PC-9 (cell line): ENCODE data around the gene PIAS4. TPM values are rescaled to one million over a fixed set of nuclear protein-coding genes. Genes with fewer than 3 reads are reported as not detected.

Experiments used
- BruUV-seq: library from RNA; stranded (reverse); fragments of 400-500 nt; replicated peaks from 2 replicates; lab custom pipeline; 2021; lab: Mats Ljungman, UMichigan
- CTCF ChIA-PET: fragments of 300-600 bp; sonication (Branson Sonifier 250); formaldehyde crosslinking; loops from one replicate; lab custom pipeline; 2022; ENCODE audit warnings: antibody characterized with exemption; lab: Charles Lee
- POLR2A ChIA-PET: fragments of 300-600 bp; sonication (Branson Sonifier 250); formaldehyde crosslinking; loops from one replicate; lab custom pipeline; 2022; ENCODE audit warnings: antibody characterized with exemption; ENCODE audit not compliant: unreplicated experiment; lab: Charles Lee
- DNase-seq, 2 experiments: peaks; one replicate each; pipeline versions ENCODE4 v3.0.0 to v3.0.0-alpha.2; 2015 to 2022; ENCODE audit warnings: mixed read lengths in 1 of 2
- H2AFZ ChIP-seq: fragments of 200-600 bp; sonication (generic); 2 replicates; pipeline ENCODE4 v1.8.1; 2017; ENCODE audit warnings: antibody characterized with exemption
- H3F3A ChIP-seq: fragments of 200-600 bp; sonication (generic); 2 replicates; pipeline ENCODE4 v1.8.1; 2017; ENCODE audit warnings: antibody characterized with exemption, mild to moderate bottlenecking, low read depth; ENCODE audit not compliant: insufficient read depth
- H3K27ac ChIP-seq: fragments of 200-600 bp; sonication (generic); 2 replicates; pipeline ENCODE4 v1.6.1; 2016; ENCODE audit warnings: mixed run types
- H3K27me3 ChIP-seq: fragments of 200-600 bp; sonication (generic); 2 replicates; pipeline ENCODE4 v1.6.1; 2016; ENCODE audit warnings: low read depth, mixed run types; ENCODE audit not compliant: insufficient read depth
- H3K36me3 ChIP-seq: fragments of 200-600 bp; sonication (generic); 2 replicates; pipeline ENCODE4 v1.6.1; 2016; ENCODE audit warnings: low read depth, mixed run types
- H3K4me1 ChIP-seq: fragments of 200-600 bp; sonication (generic); replicated peaks from 2 replicates; pipeline ENCODE4 v1.6.1; 2016; ENCODE audit warnings: mixed run types; ENCODE audit not compliant: insufficient read depth
- H3K4me2 ChIP-seq: fragments of 200-600 bp; sonication (generic); 2 replicates; pipeline ENCODE4 v1.6.1; 2017; ENCODE audit warnings: mixed run types
- H3K4me3 ChIP-seq: fragments of 200-600 bp; sonication (generic); 2 replicates; pipeline ENCODE4 v1.6.1; 2016; ENCODE audit warnings: mixed run types
- H3K79me2 ChIP-seq: fragments of 200-600 bp; sonication (generic); 2 replicates; pipeline ENCODE4 v1.6.1; 2017; ENCODE audit warnings: low read depth, mixed run types
- H3K9me2 ChIP-seq: fragments of 200-600 bp; sonication (generic); 2 replicates; pipeline ENCODE4 v1.8.1; 2017; ENCODE audit warnings: mild to moderate bottlenecking; ENCODE audit not compliant: insufficient read depth
- H3K9me3 ChIP-seq: fragments of 200-600 bp; sonication (generic); 2 replicates; pipeline ENCODE4 v1.8.1; 2016; ENCODE audit warnings: low read depth; ENCODE audit not compliant: insufficient read depth
- H4K20me1 ChIP-seq: fragments of 200-600 bp; sonication (generic); 2 replicates; pipeline ENCODE4 v1.8.1; 2017; ENCODE audit not compliant: insufficient read depth
- EZH2 ChIP-seq: fragments of 200-600 bp; sonication (generic); IDR thresholded peaks from 2 replicates; pipeline ENCODE4 v1.8.0; 2017; ENCODE audit warnings: antibody characterized with exemption, low read depth
- intact Hi-C: fragments of 100-400 bp; cut with micrococcal nuclease; formaldehyde crosslinking; loops from one replicate; pipeline ENCODE4 v1.10.0; 2022; ENCODE audit not compliant: unreplicated experiment
- total RNA-seq: library from RNA; stranded (reverse); gene quantifications from 2 replicates; pipeline ENCODE4 v1.2.3, GENCODE V29; 2021
- TF ChIP-seq, protein P1 (sequence below): fragments of 200-600 bp; sonication (generic); conservative IDR thresholded peaks from 2 replicates; pipeline ENCODE4 v1.6.1; 2017; ENCODE audit warnings: mixed run types, antibody characterized with exemption, mild to moderate bottlenecking, moderate library complexity

Gene PIAS4
- total RNA-seq, 1 experiment from 2014 or later = 26.5 TPM

DNA sequence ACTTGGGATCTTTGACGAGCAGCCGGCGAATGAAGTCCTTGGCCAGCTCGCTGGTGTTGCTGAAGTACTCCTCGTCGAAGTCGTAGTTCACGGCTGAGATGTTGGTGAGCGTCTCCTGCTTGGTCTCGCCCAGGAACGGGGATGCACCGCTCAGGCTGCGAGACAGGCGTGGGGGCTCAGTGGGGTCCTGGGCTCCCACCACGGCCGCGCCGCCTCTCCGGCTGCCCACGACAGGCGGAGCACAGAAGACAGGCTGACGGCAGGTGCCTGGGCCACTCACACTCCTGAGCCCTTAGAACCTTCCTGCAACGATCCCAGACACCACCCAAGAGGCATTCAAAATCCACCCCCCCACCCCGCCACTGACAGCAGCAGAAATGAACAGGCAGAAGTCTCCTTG lies 46.5 kb upstream of the PIAS4 start:
- no peak overlapping the region for H3K4me3 ChIP-seq
- intact Hi-C loops = no loop called here
- ChIA-PET CTCF (no interaction called here), POLR2A (no interaction called here)
- H3K9me2 ChIP-seq = no peaks in the 10 kb centered on the region
- H3K79me2 ChIP-seq = no peaks in the 10 kb centered on the region
- TF ChIP-seq, protein P1, sequence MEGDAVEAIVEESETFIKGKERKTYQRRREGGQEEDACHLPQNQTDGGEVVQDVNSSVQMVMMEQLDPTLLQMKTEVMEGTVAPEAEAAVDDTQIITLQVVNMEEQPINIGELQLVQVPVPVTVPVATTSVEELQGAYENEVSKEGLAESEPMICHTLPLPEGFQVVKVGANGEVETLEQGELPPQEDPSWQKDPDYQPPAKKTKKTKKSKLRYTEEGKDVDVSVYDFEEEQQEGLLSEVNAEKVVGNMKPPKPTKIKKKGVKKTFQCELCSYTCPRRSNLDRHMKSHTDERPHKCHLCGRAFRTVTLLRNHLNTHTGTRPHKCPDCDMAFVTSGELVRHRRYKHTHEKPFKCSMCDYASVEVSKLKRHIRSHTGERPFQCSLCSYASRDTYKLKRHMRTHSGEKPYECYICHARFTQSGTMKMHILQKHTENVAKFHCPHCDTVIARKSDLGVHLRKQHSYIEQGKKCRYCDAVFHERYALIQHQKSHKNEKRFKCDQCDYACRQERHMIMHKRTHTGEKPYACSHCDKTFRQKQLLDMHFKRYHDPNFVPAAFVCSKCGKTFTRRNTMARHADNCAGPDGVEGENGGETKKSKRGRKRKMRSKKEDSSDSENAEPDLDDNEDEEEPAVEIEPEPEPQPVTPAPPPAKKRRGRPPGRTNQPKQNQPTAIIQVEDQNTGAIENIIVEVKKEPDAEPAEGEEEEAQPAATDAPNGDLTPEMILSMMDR = no peak
- no peak for TF ChIP-seq EZH2
- DNase-seq = no peak
- no TSS peak for BruUV-seq
- H3K36me3 ChIP-seq = no peaks in the 10 kb centered on the region
- H3K27ac ChIP-seq = no peak overlapping the region
- H3K4me1 ChIP-seq = no peaks in the 10 kb centered on the region
- H3K4me2 ChIP-seq = no peak overlapping the region
- no peak overlapping the region for H2AFZ ChIP-seq
- no peaks in the 10 kb centered on the region for H3K9me3 ChIP-seq
- H3K27me3 ChIP-seq = no peaks in the 10 kb centered on the region
- peaks cover 3% of the 10 kb centered on the region; the same call in 1 of the 2 replicates for H3F3A ChIP-seq
- H4K20me1 ChIP-seq = peaks cover 3% of the 10 kb centered on the region; the same call in 1 of the 2 replicates

- POLR2A ChIA-PET = no interaction called here
- Histone ChIP-seq H3K9me3 (no peaks in the 10 kb centered on the region), H3K36me3 (0 out of 2 replicates have a peak, but pooled peaks cover 6% of the 10 kb centered on the region), H3K79me2 (peaks cover 20% of the 10 kb centered on the region), H3K4me2 (no peak overlapping the region), H3K9me2 (no peaks in the 10 kb centered on the region), H3F3A (peaks cover 9% of the 10 kb centered on the region; the same call in 1 of the 2 replicates), H3K27me3 (no peaks in the 10 kb centered on the region), H3K27ac (no peak overlapping the region), H4K20me1 (peaks cover 18% of the 10 kb centered on the region), H3K4me3 (no peak overlapping the region), H2AFZ (no peak overlapping the region), H3K4me1 (peaks cover 7% of the 10 kb centered on the region)
- CTCF ChIA-PET = no interaction called here
- no peak for DNase-seq
- no peak for TF ChIP-seq EZH2
- intact Hi-C loops = no loop called here
- no TSS peak for BruUV-seq
These were observed 43.9 kb upstream of the PIAS4 start for GRCh38 chr19:3963458-3964255.

- BruUV-seq = no TSS peak
- peaks cover 25% of the 10 kb centered on the region for H4K20me1 ChIP-seq
- TF ChIP-seq EZH2 = no peak
- TF ChIP-seq, protein P1 = no peak
- no peaks in the 10 kb centered on the region for H3K9me2 ChIP-seq
- no peak for DNase-seq
- H3K36me3 ChIP-seq = 0 out of 2 replicates have a peak, but pooled peaks cover 10% of the 10 kb centered on the region
- ChIA-PET POLR2A (no interaction called here), CTCF (no interaction called here)
- H3K4me2 ChIP-seq = no peak overlapping the region
- no peak overlapping the region for H3K27ac ChIP-seq
- H3K4me3 ChIP-seq = no peak overlapping the region
- H3K27me3 ChIP-seq = no peaks in the 10 kb centered on the region
- H3F3A ChIP-seq = peaks cover 17% of the 10 kb centered on the region; the same call in 1 of the 2 replicates
- no peaks in the 10 kb centered on the region for H3K9me3 ChIP-seq
- no peak overlapping the region for H2AFZ ChIP-seq
- peaks cover 15% of the 10 kb centered on the region for H3K4me1 ChIP-seq
- peaks cover 20% of the 10 kb centered on the region for H3K79me2 ChIP-seq
- intact Hi-C loops = no loop called here
These were observed 43.0 kb upstream of the PIAS4 start for GRCh38 chr19:3964256-3965194.
